GM23338 (cell line): ENCODE measurements around the gene AGRP. TPM values are rescaled to one million over a fixed set of nuclear protein-coding genes. Genes with fewer than 3 reads are reported as not detected.
A peak's percentile ranks its signal among the peaks of the same experiment; 100 is the strongest.

Source experiments
- ATAC-seq: fragments of 200-7000 bp; cut with Tn5 transposase; 3 replicates; pipeline ENCODE4 v1.9.1; 2020
- DNase-seq: peaks from one replicate; pipeline ENCODE4 v3.0.0-alpha.2; 2015; ENCODE audit warnings: low spot score
- H2AFZ ChIP-seq: fragments of 200-600 bp; sonication (generic); 2 replicates; pipeline ENCODE4 v1.8.0; 2016; ENCODE audit warnings: antibody characterized with exemption, mild to moderate bottlenecking, moderate library complexity
- H3F3A ChIP-seq: fragments of 200-600 bp; sonication (generic); replicated peaks from 2 replicates; pipeline ENCODE4 v1.8.0; 2017; ENCODE audit warnings: antibody characterized with exemption, mixed run types, low read depth
- H3K27ac ChIP-seq: fragments of 200-600 bp; sonication (generic); 2 replicates; pipeline ENCODE4 v1.6.1; 2016; ENCODE audit warnings: low read depth
- H3K27me3 ChIP-seq: fragments of 200-600 bp; sonication (generic); 2 replicates; pipeline ENCODE4 v1.8.0; 2016; ENCODE audit warnings: mild to moderate bottlenecking, mixed run types, moderate library complexity; ENCODE audit not compliant: insufficient read depth
- H3K36me3 ChIP-seq: fragments of 200-600 bp; sonication (generic); 2 replicates; pipeline ENCODE4 v1.8.0; 2016; ENCODE audit warnings: mild to moderate bottlenecking; ENCODE audit not compliant: insufficient read depth
- H3K4me1 ChIP-seq: fragments of 200-600 bp; sonication (generic); 2 replicates; pipeline ENCODE4 v1.8.0; 2016; ENCODE audit warnings: mild to moderate bottlenecking, moderate library complexity; ENCODE audit not compliant: insufficient read depth
- H3K4me2 ChIP-seq: fragments of 200-600 bp; sonication (generic); 2 replicates; pipeline ENCODE4 v1.7.1; 2017; ENCODE audit warnings: mixed run types
- H3K4me3 ChIP-seq: fragments of 200-600 bp; sonication (generic); 2 replicates; pipeline ENCODE4 v1.6.1; 2016; ENCODE audit warnings: mixed run types
- H3K79me2 ChIP-seq: fragments of 200-600 bp; sonication (generic); replicated peaks from 2 replicates; pipeline ENCODE4 v1.8.0; 2017; ENCODE audit warnings: mild to moderate bottlenecking; ENCODE audit not compliant: insufficient read depth
- H3K9me2 ChIP-seq: fragments of 200-600 bp; sonication (generic); 2 replicates; pipeline ENCODE4 v1.8.0; 2017; ENCODE audit not compliant: insufficient read depth
- H4K20me1 ChIP-seq: fragments of 200-600 bp; sonication (generic); replicated peaks from 2 replicates; pipeline ENCODE4 v1.8.0; 2017; ENCODE audit warnings: mild to moderate bottlenecking; ENCODE audit not compliant: insufficient read depth
- H3K27ac Mint-ChIP-seq: 2 replicates; pipeline ENCODE4 v1.8.0; 2020; ENCODE audit warnings: inconsistent platforms, mild to moderate bottlenecking, moderate library complexity, mixed read lengths
- H3K27me3 Mint-ChIP-seq: 3 replicates; pipeline ENCODE4 v1.8.0; 2022; ENCODE audit warnings: low read depth, mild to moderate bottlenecking, moderate library complexity, mixed read lengths, inconsistent platforms; ENCODE audit not compliant: insufficient read depth, poor library complexity
- H3K36me3 Mint-ChIP-seq: 3 replicates; pipeline ENCODE4 v1.8.0; 2021; ENCODE audit warnings: low read depth, mild to moderate bottlenecking, inconsistent platforms, moderate library complexity, mixed read lengths
- H3K4me1 Mint-ChIP-seq: 3 replicates; pipeline ENCODE4 v1.8.0; 2020; ENCODE audit warnings: mild to moderate bottlenecking, inconsistent platforms, mixed read lengths
- H3K4me3 Mint-ChIP-seq: 3 replicates; pipeline ENCODE4 v1.8.0; 2021; ENCODE audit warnings: moderate library complexity, mild to moderate bottlenecking, inconsistent platforms, mixed read lengths
- H3K9me3 Mint-ChIP-seq: 3 replicates; pipeline ENCODE4 v1.8.0; 2020; ENCODE audit warnings: moderate library complexity, mild to moderate bottlenecking, inconsistent platforms, mixed read lengths
- CREB1 ChIP-seq: fragments of 250-450 bp; sonication (Bioruptor Pico); IDR thresholded peaks from 2 replicates; pipeline ENCODE4 v1.5.0; 2020; ENCODE audit warnings: low read depth, mild to moderate bottlenecking, moderate library complexity
- EZH2 ChIP-seq: fragments of 200-600 bp; sonication (generic); IDR thresholded peaks from one replicate; pipeline ENCODE4 v1.8.0; 2017; ENCODE audit warnings: antibody characterized with exemption, mild to moderate bottlenecking, low read depth; ENCODE audit not compliant: unreplicated experiment
- NANOG ChIP-seq: IDR thresholded peaks from 2 replicates; pipeline ENCODE4 v1.6.1; 2016; ENCODE audit warnings: antibody characterized with exemption, borderline replicate concordance
- POLR2AphosphoS5 ChIP-seq: IDR thresholded peaks from 2 replicates; pipeline ENCODE4 v1.6.1; 2016; ENCODE audit warnings: antibody characterized with exemption, low read depth
- STAT1 ChIP-seq: IDR thresholded peaks from one replicate; pipeline ENCODE4 v1.6.1; 2016; ENCODE audit warnings: antibody characterized with exemption; ENCODE audit not compliant: unreplicated experiment
- ZNF114 ChIP-seq: fragments of 250-450 bp; sonication (Bioruptor Pico); IDR thresholded peaks from 2 replicates; pipeline ENCODE4 v1.5.0; 2020; ENCODE audit warnings: mild to moderate bottlenecking, moderate library complexity
- ZNF331 ChIP-seq: fragments of 250-450 bp; sonication (Bioruptor Pico); IDR thresholded peaks from 2 replicates; pipeline ENCODE4 v1.5.0; 2020; ENCODE audit warnings: low read depth, mild to moderate bottlenecking, moderate library complexity
- polyA plus RNA-seq: library from polyadenylated mRNA; unstranded; fragments of >200 nt; fragmentation: Nextera tagmentation; extraction: Ambion mirVana; gene quantifications from 2 replicates; pipeline ENCODE4 v1.2.1, GENCODE V29; 2016
- total RNA-seq: library from RNA; depleted of rRNA; stranded (reverse); fragments of >200 nt; shearing (Covaris generic); gene quantifications from 2 replicates; pipeline ENCODE4 v1.2.3, GENCODE V29; 2014
- TF ChIP-seq, protein P1 (sequence below), 2 experiments: fragments of 200-600 bp in 1 of 2; sonication (generic) in 1 of 2; conservative IDR thresholded peaks; 2 replicates each; pipeline versions ENCODE4 v1.5.1 to v1.6.1; 2016 to 2017; ENCODE audit warnings: antibody characterized with exemption in 2 of 2, low read depth in 2 of 2, mild to moderate bottlenecking in 2 of 2, moderate library complexity in 1 of 2
- TF ChIP-seq, protein P2 (sequence below): fragments of 250-450 bp; sonication (Bioruptor Pico); IDR thresholded peaks from 2 replicates; pipeline ENCODE4 v1.5.0; 2020; ENCODE audit warnings: mild to moderate bottlenecking, moderate library complexity
- TF ChIP-seq, protein P3 (sequence below): IDR thresholded peaks from one replicate; pipeline ENCODE4 v1.6.1; 2018; ENCODE audit warnings: antibody characterized with exemption; ENCODE audit not compliant: unreplicated experiment

AGRP gene
- total and polyA plus RNA-seq, 2 experiments from 2014 or later: not detected

GRCh38 chr16:67445913-67446907, 37.1 kb downstream of the AGRP start:
- no peak overlapping the region for H2AFZ ChIP-seq
- ATAC-seq (peak; percentile 8; the same call in 2 of the 3 replicates), DNase-seq (no peak)
- no peaks in the 10 kb centered on the region for H3K4me1 ChIP-seq
- no peaks in the 10 kb centered on the region for H3K79me2 ChIP-seq
- no peaks in the 10 kb centered on the region; the same call in 1 of the 2 replicates for H4K20me1 ChIP-seq
- no peaks in the 10 kb centered on the region for H3K9me2 ChIP-seq
- H3K36me3 ChIP-seq: no peaks in the 10 kb centered on the region
- peaks cover 3% of the 10 kb centered on the region; the same call in 1 of the 3 replicates for H3K9me3 Mint-ChIP-seq
- no peaks in the 10 kb centered on the region for H3F3A ChIP-seq
- no peak overlapping the region for H3K4me3 ChIP-seq
- peaks cover 10% of the 10 kb centered on the region for H3K4me1 Mint-ChIP-seq
- H3K27me3 ChIP-seq: no peaks in the 10 kb centered on the region
- H3K4me2 ChIP-seq: no peak overlapping the region
- peaks cover 17% of the 10 kb centered on the region for H3K36me3 Mint-ChIP-seq
- H3K4me3 Mint-ChIP-seq: no peak overlapping the region
- peaks cover 18% of the 10 kb centered on the region for H3K27me3 Mint-ChIP-seq
- TF ChIP-seq EZH2 (no peak), ZNF114 (CRISPR knock-in tag) (no peak), NANOG (no peak), CREB1 (CRISPR knock-in tag) (no peak), STAT1 (no peak), POLR2AphosphoS5 (no peak), ZNF331 (no peak)
- TF ChIP-seq, protein P1, sequence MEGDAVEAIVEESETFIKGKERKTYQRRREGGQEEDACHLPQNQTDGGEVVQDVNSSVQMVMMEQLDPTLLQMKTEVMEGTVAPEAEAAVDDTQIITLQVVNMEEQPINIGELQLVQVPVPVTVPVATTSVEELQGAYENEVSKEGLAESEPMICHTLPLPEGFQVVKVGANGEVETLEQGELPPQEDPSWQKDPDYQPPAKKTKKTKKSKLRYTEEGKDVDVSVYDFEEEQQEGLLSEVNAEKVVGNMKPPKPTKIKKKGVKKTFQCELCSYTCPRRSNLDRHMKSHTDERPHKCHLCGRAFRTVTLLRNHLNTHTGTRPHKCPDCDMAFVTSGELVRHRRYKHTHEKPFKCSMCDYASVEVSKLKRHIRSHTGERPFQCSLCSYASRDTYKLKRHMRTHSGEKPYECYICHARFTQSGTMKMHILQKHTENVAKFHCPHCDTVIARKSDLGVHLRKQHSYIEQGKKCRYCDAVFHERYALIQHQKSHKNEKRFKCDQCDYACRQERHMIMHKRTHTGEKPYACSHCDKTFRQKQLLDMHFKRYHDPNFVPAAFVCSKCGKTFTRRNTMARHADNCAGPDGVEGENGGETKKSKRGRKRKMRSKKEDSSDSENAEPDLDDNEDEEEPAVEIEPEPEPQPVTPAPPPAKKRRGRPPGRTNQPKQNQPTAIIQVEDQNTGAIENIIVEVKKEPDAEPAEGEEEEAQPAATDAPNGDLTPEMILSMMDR (conservative IDR thresholded peaks at IDR 0.05; ENCODE audit: low read depth in 2 of 2): no peak
- TF ChIP-seq, protein P2, sequence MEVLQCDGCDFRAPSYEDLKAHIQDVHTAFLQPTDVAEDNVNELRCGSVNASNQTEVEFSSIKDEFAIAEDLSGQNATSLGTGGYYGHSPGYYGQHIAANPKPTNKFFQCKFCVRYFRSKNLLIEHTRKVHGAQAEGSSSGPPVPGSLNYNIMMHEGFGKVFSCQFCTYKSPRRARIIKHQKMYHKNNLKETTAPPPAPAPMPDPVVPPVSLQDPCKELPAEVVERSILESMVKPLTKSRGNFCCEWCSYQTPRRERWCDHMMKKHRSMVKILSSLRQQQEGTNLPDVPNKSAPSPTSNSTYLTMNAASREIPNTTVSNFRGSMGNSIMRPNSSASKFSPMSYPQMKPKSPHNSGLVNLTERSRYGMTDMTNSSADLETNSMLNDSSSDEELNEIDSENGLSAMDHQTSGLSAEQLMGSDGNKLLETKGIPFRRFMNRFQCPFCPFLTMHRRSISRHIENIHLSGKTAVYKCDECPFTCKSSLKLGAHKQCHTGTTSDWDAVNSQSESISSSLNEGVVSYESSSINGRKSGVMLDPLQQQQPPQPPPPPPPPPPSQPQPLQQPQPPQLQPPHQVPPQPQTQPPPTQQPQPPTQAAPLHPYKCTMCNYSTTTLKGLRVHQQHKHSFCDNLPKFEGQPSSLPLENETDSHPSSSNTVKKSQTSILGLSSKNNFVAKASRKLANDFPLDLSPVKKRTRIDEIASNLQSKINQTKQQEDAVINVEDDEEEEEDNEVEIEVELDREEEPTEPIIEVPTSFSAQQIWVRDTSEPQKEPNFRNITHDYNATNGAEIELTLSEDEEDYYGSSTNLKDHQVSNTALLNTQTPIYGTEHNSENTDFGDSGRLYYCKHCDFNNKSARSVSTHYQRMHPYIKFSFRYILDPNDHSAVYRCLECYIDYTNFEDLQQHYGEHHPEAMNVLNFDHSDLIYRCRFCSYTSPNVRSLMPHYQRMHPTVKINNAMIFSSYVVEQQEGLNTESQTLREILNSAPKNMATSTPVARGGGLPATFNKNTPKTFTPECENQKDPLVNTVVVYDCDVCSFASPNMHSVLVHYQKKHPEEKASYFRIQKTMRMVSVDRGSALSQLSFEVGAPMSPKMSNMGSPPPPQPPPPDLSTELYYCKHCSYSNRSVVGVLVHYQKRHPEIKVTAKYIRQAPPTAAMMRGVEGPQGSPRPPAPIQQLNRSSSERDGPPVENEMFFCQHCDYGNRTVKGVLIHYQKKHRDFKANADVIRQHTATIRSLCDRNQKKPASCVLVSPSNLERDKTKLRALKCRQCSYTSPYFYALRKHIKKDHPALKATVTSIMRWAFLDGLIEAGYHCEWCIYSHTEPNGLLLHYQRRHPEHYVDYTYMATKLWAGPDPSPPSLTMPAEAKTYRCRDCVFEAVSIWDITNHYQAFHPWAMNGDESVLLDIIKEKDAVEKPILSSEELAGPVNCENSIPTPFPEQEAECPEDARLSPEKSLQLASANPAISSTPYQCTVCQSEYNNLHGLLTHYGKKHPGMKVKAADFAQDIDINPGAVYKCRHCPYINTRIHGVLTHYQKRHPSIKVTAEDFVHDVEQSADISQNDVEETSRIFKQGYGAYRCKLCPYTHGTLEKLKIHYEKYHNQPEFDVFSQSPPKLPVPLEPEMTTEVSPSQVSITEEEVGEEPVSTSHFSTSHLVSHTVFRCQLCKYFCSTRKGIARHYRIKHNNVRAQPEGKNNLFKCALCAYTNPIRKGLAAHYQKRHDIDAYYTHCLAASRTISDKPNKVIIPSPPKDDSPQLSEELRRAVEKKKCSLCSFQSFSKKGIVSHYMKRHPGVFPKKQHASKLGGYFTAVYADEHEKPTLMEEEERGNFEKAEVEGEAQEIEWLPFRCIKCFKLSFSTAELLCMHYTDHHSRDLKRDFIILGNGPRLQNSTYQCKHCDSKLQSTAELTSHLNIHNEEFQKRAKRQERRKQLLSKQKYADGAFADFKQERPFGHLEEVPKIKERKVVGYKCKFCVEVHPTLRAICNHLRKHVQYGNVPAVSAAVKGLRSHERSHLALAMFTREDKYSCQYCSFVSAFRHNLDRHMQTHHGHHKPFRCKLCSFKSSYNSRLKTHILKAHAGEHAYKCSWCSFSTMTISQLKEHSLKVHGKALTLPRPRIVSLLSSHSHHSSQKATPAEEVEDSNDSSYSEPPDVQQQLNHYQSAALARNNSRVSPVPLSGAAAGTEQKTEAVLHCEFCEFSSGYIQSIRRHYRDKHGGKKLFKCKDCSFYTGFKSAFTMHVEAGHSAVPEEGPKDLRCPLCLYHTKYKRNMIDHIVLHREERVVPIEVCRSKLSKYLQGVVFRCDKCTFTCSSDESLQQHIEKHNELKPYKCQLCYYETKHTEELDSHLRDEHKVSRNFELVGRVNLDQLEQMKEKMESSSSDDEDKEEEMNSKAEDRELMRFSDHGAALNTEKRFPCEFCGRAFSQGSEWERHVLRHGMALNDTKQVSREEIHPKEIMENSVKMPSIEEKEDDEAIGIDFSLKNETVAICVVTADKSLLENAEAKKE (CRISPR knock-in tag): no peak
- TF ChIP-seq, protein P3, sequence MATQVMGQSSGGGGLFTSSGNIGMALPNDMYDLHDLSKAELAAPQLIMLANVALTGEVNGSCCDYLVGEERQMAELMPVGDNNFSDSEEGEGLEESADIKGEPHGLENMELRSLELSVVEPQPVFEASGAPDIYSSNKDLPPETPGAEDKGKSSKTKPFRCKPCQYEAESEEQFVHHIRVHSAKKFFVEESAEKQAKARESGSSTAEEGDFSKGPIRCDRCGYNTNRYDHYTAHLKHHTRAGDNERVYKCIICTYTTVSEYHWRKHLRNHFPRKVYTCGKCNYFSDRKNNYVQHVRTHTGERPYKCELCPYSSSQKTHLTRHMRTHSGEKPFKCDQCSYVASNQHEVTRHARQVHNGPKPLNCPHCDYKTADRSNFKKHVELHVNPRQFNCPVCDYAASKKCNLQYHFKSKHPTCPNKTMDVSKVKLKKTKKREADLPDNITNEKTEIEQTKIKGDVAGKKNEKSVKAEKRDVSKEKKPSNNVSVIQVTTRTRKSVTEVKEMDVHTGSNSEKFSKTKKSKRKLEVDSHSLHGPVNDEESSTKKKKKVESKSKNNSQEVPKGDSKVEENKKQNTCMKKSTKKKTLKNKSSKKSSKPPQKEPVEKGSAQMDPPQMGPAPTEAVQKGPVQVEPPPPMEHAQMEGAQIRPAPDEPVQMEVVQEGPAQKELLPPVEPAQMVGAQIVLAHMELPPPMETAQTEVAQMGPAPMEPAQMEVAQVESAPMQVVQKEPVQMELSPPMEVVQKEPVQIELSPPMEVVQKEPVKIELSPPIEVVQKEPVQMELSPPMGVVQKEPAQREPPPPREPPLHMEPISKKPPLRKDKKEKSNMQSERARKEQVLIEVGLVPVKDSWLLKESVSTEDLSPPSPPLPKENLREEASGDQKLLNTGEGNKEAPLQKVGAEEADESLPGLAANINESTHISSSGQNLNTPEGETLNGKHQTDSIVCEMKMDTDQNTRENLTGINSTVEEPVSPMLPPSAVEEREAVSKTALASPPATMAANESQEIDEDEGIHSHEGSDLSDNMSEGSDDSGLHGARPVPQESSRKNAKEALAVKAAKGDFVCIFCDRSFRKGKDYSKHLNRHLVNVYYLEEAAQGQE: no peak
- H3K27ac ChIP-seq: no peak overlapping the region
- no peak overlapping the region for H3K27ac Mint-ChIP-seq
